ENCODE data around the gene CRIM1.
"Not testable (repeated sequence)": the region's sequence is repeated elsewhere in the genome, so short reads cannot be mapped to it uniquely, and the experiment has no call there.

Gene CRIM1

GRCh38 chr2:36359067-36359466 lies 3.5 kb downstream of the CRIM1 start:
- no peak for TF ChIP-seq POLR2A (IDR thresholded peaks at IDR 0.05; ENCODE audit: low read length)
- no peak for TF ChIP-seq GATA1 (IDR thresholded peaks at IDR 0.05; ENCODE audit: low read depth, low read length)
- peak; percentile 28 for DNase-seq

GRCh38 chr2:36360063-36360462 lies 4.5 kb downstream of the CRIM1 start:
- no peak for TF ChIP-seq POLR2A (IDR thresholded peaks at IDR 0.05; ENCODE audit: low read length)
- no peak for TF ChIP-seq GATA1 (IDR thresholded peaks at IDR 0.05; ENCODE audit: low read depth, low read length)
- peak in 1 of 2 experiments; percentile 15 for DNase-seq

GRCh38 chr2:36360834-36361233 lies 5.3 kb downstream of the CRIM1 start:
- TF ChIP-seq POLR2A (IDR thresholded peaks at IDR 0.05; ENCODE audit: low read length), result no peak
- no peak for TF ChIP-seq GATA1 (IDR thresholded peaks at IDR 0.05; ENCODE audit: low read depth, low read length)
- no peak for DNase-seq

GRCh38 chr2:36361396-36361795 lies 5.8 kb downstream of the CRIM1 start:
- TF ChIP-seq POLR2A (IDR thresholded peaks at IDR 0.05; ENCODE audit: low read length) (no peak), GATA1 (IDR thresholded peaks at IDR 0.05; ENCODE audit: low read depth, low read length) (no peak)

GRCh38 chr2:36362291-36362690 lies 6.7 kb downstream of the CRIM1 start:
- DNase-seq, result peak; percentile 36 to 59

More at GRCh38 chr2:36361396-36361795, 5.8 kb downstream of the CRIM1 start:
- no peak for DNase-seq

GRCh38 chr2:36363085-36363484 lies 7.5 kb downstream of the CRIM1 start:
- DNase-seq, result not testable (repeated sequence)

More at GRCh38 chr2:36362291-36362690, 6.7 kb downstream of the CRIM1 start:
- TF ChIP-seq POLR2A (IDR thresholded peaks at IDR 0.05; ENCODE audit: low read length) (no peak), GATA1 (IDR thresholded peaks at IDR 0.05; ENCODE audit: low read depth, low read length) (no peak)

GRCh38 chr2:36366491-36367120 lies 11.0 kb downstream of the CRIM1 start:
- no peak for TF ChIP-seq POLR2A (IDR thresholded peaks at IDR 0.05; ENCODE audit: low read length)
- no peak for TF ChIP-seq GATA1 (IDR thresholded peaks at IDR 0.05; ENCODE audit: low read depth, low read length)
- peak; percentile 10 to 14 for DNase-seq

- DNase-seq, result peak in 1 of 2 experiments; percentile 12
- TF ChIP-seq POLR2A (IDR thresholded peaks at IDR 0.05; ENCODE audit: low read length) (no peak), GATA1 (IDR thresholded peaks at IDR 0.05; ENCODE audit: low read depth, low read length) (no peak)
Observed at GRCh38 chr2:36367486-36367885, 11.9 kb downstream of the CRIM1 start.

- TF ChIP-seq POLR2A (IDR thresholded peaks at IDR 0.05; ENCODE audit: low read length) (no peak), GATA1 (IDR thresholded peaks at IDR 0.05; ENCODE audit: low read depth, low read length) (no peak)
- no peak for DNase-seq
Observed at GRCh38 chr2:36367895-36368353, 12.3 kb downstream of the CRIM1 start.

- TF ChIP-seq GATA1 (IDR thresholded peaks at IDR 0.05; ENCODE audit: low read depth, low read length) (no peak), POLR2A (IDR thresholded peaks at IDR 0.05; ENCODE audit: low read length) (no peak)
- DNase-seq, result no peak
Observed at GRCh38 chr2:36368438-36368837, 12.9 kb downstream of the CRIM1 start.

- TF ChIP-seq GATA1 (IDR thresholded peaks at IDR 0.05; ENCODE audit: low read depth, low read length), result no peak
- no peak for TF ChIP-seq POLR2A (IDR thresholded peaks at IDR 0.05; ENCODE audit: low read length)
- no peak for DNase-seq
Observed at GRCh38 chr2:36369163-36369562, 13.6 kb downstream of the CRIM1 start.

GRCh38 chr2:36369716-36370115 lies 14.1 kb downstream of the CRIM1 start:
- peak in 1 of 2 experiments; percentile 35 for DNase-seq
- TF ChIP-seq POLR2A (IDR thresholded peaks at IDR 0.05; ENCODE audit: low read length) (no peak), GATA1 (IDR thresholded peaks at IDR 0.05; ENCODE audit: low read depth, low read length) (no peak)

GRCh38 chr2:36370281-36370680 lies 14.7 kb downstream of the CRIM1 start:
- TF ChIP-seq GATA1 (IDR thresholded peaks at IDR 0.05; ENCODE audit: low read depth, low read length) (no peak), POLR2A (IDR thresholded peaks at IDR 0.05; ENCODE audit: low read length) (no peak)
- DNase-seq, result no peak

- DNase-seq, result peak; percentile 41 to 75
- TF ChIP-seq GATA1 (IDR thresholded peaks at IDR 0.05; ENCODE audit: low read depth, low read length), result no peak
- no peak for TF ChIP-seq POLR2A (IDR thresholded peaks at IDR 0.05; ENCODE audit: low read length)
Observed at GRCh38 chr2:36371070-36371874, 15.7 kb downstream of the CRIM1 start.

All from erythroblast (primary cell).